ENCODE data around the gene C16orf92. TPM values are rescaled to one million over a fixed set of nuclear protein-coding genes. Genes with fewer than 3 reads are reported as not detected.

Gene C16orf92
- total and polyA plus RNA-seq, 2 experiments from 2014 or later, result 0.34 TPM; not detected in 1

DNA sequence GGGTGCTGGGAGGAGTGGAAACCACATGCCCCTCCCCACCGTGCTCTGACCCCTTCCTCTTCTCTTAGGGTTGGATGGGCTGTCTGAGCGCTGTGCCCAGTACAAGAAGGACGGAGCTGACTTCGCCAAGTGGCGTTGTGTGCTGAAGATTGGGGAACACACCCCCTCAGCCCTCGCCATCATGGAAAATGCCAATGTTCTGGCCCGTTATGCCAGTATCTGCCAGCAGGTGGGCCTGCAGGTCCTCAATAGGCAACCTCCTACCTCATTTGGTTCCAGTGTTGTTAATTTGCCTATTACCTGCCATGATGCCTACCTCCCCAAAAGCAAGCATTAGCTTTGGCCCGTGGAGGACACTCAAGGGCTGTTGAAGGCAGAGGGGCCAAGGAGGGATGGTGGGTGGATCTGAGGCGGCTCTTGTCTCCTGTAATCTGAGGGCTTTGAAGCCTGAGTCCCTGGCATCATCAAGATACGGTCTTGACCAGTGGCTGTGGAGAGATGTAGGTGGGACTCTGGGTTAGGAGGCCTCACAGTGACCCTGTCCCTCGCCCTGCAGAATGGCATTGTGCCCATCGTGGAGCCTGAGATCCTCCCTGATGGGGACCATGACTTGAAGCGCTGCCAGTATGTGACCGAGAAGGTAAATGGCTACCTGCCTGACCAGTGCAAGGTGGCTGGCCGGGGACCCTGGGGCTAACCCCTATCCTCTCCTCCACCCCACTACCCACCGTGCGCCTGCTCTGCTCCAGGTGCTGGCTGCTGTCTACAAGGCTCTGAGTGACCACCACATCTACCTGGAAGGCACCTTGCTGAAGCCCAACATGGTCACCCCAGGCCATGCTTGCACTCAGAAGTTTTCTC lies 46.0 kb downstream of the C16orf92 start:
- no peak overlapping the region; the same call in 1 of the 2 replicates for H3K27ac ChIP-seq (ENCODE audit: low read depth)
- H3K79me2 ChIP-seq (replicated peaks; ENCODE audit: insufficient read depth), result peaks cover 36% of the 10 kb centered on the region
- H3K4me2 ChIP-seq, result no peak overlapping the region
- DNase-seq (ENCODE audit: low spot score), result peak; percentile 57
- H3K4me3 ChIP-seq, result no peak overlapping the region
- H3K4me3 Mint-ChIP-seq, result peak overlapping the region; percentile 47; the same call in 2 of the 3 replicates
- H3K27ac Mint-ChIP-seq, result peak overlapping the region; percentile 66; the same call in 1 of the 2 replicates
- H2AFZ ChIP-seq, result no peak overlapping the region
- no peaks in the 10 kb centered on the region for H3K27me3 ChIP-seq (ENCODE audit: insufficient read depth)
- H3K9me2 ChIP-seq (ENCODE audit: insufficient read depth), result no peaks in the 10 kb centered on the region
- TF ChIP-seq, protein P1, sequence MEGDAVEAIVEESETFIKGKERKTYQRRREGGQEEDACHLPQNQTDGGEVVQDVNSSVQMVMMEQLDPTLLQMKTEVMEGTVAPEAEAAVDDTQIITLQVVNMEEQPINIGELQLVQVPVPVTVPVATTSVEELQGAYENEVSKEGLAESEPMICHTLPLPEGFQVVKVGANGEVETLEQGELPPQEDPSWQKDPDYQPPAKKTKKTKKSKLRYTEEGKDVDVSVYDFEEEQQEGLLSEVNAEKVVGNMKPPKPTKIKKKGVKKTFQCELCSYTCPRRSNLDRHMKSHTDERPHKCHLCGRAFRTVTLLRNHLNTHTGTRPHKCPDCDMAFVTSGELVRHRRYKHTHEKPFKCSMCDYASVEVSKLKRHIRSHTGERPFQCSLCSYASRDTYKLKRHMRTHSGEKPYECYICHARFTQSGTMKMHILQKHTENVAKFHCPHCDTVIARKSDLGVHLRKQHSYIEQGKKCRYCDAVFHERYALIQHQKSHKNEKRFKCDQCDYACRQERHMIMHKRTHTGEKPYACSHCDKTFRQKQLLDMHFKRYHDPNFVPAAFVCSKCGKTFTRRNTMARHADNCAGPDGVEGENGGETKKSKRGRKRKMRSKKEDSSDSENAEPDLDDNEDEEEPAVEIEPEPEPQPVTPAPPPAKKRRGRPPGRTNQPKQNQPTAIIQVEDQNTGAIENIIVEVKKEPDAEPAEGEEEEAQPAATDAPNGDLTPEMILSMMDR (conservative IDR thresholded peaks at IDR 0.05; ENCODE audit: low read depth in 2 of 2), result peak; percentile 46
- TF ChIP-seq EZH2 (IDR thresholded peaks at IDR 0.05; ENCODE audit: low read depth, unreplicated experiment), result no peak
- H3K9me3 Mint-ChIP-seq, result no peaks in the 10 kb centered on the region
- peaks cover 13% of the 10 kb centered on the region for H3K4me1 Mint-ChIP-seq
- no peak for ATAC-seq
- peaks cover 33% of the 10 kb centered on the region for H3K36me3 ChIP-seq (ENCODE audit: insufficient read depth)
- H3F3A ChIP-seq (replicated peaks; ENCODE audit: low read depth), result peaks cover 67% of the 10 kb centered on the region
- peaks cover 42% of the 10 kb centered on the region for H4K20me1 ChIP-seq (replicated peaks; ENCODE audit: insufficient read depth)
- H3K27me3 Mint-ChIP-seq (ENCODE audit: insufficient read depth, low read depth, poor library complexity), result peaks cover 23% of the 10 kb centered on the region
- peaks cover 4% of the 10 kb centered on the region; the same call in 1 of the 2 replicates for H3K4me1 ChIP-seq (ENCODE audit: insufficient read depth)
- H3K36me3 Mint-ChIP-seq (ENCODE audit: low read depth), result peaks cover 69% of the 10 kb centered on the region

- peaks cover 42% of the 10 kb centered on the region for H4K20me1 ChIP-seq (replicated peaks; ENCODE audit: insufficient read depth)
- H3K27ac ChIP-seq (ENCODE audit: low read depth), result no peak overlapping the region
- no peak overlapping the region for H3K4me3 ChIP-seq
- H3K79me2 ChIP-seq (replicated peaks; ENCODE audit: insufficient read depth), result peaks cover 36% of the 10 kb centered on the region
- H3K36me3 Mint-ChIP-seq (ENCODE audit: low read depth), result peaks cover 69% of the 10 kb centered on the region
- peak overlapping the region; percentile 66 for H3K27ac Mint-ChIP-seq
- no peak overlapping the region for H3K4me2 ChIP-seq
- H2AFZ ChIP-seq, result no peak overlapping the region
- H3K4me1 ChIP-seq (ENCODE audit: insufficient read depth), result peaks cover 5% of the 10 kb centered on the region
- peaks cover 26% of the 10 kb centered on the region for H3K27me3 Mint-ChIP-seq (ENCODE audit: insufficient read depth, low read depth, poor library complexity)
- H3F3A ChIP-seq (replicated peaks; ENCODE audit: low read depth), result peaks cover 64% of the 10 kb centered on the region
- H3K9me3 Mint-ChIP-seq, result no peaks in the 10 kb centered on the region
- H3K36me3 ChIP-seq (ENCODE audit: insufficient read depth), result peaks cover 33% of the 10 kb centered on the region
- H3K4me3 Mint-ChIP-seq, result no peak overlapping the region
- H3K27me3 ChIP-seq (ENCODE audit: insufficient read depth), result no peaks in the 10 kb centered on the region
- no peak for DNase-seq (ENCODE audit: low spot score)
- H3K4me1 Mint-ChIP-seq, result peaks cover 12% of the 10 kb centered on the region
- no peaks in the 10 kb centered on the region for H3K9me2 ChIP-seq (ENCODE audit: insufficient read depth)
- no peak for ATAC-seq
- no peak for TF ChIP-seq CREB1 (CRISPR knock-in tag; IDR thresholded peaks at IDR 0.05; ENCODE audit: low read depth)
- no peak for TF ChIP-seq EZH2 (IDR thresholded peaks at IDR 0.05; ENCODE audit: low read depth, unreplicated experiment)
- no peak for TF ChIP-seq ZNF331 (CRISPR knock-in tag; IDR thresholded peaks at IDR 0.05; ENCODE audit: low read depth)
- TF ChIP-seq, protein P2, sequence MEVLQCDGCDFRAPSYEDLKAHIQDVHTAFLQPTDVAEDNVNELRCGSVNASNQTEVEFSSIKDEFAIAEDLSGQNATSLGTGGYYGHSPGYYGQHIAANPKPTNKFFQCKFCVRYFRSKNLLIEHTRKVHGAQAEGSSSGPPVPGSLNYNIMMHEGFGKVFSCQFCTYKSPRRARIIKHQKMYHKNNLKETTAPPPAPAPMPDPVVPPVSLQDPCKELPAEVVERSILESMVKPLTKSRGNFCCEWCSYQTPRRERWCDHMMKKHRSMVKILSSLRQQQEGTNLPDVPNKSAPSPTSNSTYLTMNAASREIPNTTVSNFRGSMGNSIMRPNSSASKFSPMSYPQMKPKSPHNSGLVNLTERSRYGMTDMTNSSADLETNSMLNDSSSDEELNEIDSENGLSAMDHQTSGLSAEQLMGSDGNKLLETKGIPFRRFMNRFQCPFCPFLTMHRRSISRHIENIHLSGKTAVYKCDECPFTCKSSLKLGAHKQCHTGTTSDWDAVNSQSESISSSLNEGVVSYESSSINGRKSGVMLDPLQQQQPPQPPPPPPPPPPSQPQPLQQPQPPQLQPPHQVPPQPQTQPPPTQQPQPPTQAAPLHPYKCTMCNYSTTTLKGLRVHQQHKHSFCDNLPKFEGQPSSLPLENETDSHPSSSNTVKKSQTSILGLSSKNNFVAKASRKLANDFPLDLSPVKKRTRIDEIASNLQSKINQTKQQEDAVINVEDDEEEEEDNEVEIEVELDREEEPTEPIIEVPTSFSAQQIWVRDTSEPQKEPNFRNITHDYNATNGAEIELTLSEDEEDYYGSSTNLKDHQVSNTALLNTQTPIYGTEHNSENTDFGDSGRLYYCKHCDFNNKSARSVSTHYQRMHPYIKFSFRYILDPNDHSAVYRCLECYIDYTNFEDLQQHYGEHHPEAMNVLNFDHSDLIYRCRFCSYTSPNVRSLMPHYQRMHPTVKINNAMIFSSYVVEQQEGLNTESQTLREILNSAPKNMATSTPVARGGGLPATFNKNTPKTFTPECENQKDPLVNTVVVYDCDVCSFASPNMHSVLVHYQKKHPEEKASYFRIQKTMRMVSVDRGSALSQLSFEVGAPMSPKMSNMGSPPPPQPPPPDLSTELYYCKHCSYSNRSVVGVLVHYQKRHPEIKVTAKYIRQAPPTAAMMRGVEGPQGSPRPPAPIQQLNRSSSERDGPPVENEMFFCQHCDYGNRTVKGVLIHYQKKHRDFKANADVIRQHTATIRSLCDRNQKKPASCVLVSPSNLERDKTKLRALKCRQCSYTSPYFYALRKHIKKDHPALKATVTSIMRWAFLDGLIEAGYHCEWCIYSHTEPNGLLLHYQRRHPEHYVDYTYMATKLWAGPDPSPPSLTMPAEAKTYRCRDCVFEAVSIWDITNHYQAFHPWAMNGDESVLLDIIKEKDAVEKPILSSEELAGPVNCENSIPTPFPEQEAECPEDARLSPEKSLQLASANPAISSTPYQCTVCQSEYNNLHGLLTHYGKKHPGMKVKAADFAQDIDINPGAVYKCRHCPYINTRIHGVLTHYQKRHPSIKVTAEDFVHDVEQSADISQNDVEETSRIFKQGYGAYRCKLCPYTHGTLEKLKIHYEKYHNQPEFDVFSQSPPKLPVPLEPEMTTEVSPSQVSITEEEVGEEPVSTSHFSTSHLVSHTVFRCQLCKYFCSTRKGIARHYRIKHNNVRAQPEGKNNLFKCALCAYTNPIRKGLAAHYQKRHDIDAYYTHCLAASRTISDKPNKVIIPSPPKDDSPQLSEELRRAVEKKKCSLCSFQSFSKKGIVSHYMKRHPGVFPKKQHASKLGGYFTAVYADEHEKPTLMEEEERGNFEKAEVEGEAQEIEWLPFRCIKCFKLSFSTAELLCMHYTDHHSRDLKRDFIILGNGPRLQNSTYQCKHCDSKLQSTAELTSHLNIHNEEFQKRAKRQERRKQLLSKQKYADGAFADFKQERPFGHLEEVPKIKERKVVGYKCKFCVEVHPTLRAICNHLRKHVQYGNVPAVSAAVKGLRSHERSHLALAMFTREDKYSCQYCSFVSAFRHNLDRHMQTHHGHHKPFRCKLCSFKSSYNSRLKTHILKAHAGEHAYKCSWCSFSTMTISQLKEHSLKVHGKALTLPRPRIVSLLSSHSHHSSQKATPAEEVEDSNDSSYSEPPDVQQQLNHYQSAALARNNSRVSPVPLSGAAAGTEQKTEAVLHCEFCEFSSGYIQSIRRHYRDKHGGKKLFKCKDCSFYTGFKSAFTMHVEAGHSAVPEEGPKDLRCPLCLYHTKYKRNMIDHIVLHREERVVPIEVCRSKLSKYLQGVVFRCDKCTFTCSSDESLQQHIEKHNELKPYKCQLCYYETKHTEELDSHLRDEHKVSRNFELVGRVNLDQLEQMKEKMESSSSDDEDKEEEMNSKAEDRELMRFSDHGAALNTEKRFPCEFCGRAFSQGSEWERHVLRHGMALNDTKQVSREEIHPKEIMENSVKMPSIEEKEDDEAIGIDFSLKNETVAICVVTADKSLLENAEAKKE (CRISPR knock-in tag; IDR thresholded peaks at IDR 0.05), result no peak
- no peak for TF ChIP-seq POLR2AphosphoS5 (IDR thresholded peaks at IDR 0.05; ENCODE audit: low read depth)
- TF ChIP-seq, protein P1 (conservative IDR thresholded peaks at IDR 0.05; ENCODE audit: low read depth in 2 of 2), result no peak
- TF ChIP-seq JUNB (IDR thresholded peaks at IDR 0.05; ENCODE audit: unreplicated experiment), result no peak
Observed at GRCh38 chr16:30069611-30070462, 46.8 kb downstream of the C16orf92 start.
